H9 (cell line): ENCODE results near the gene UBN2. TPM values are rescaled to one million over a fixed set of nuclear protein-coding genes. Genes with fewer than 3 reads are reported as not detected.

ENCODE experiments used
- DNase-seq: peaks from one replicate; pipeline ENCODE4 v3.0.0-alpha.2; 2017
- H2AFZ ChIP-seq: one replicate; pipeline ENCODE4 v1.6.1; 2013; ENCODE audit warnings: mild to moderate bottlenecking, low read length, control low read depth, moderate library complexity
- H2AK5ac ChIP-seq: 2 replicates; pipeline ENCODE4 v1.6.1; 2013; ENCODE audit warnings: low read length, control low read depth, mixed read lengths; ENCODE audit not compliant: insufficient read length
- H2BK120ac ChIP-seq: one replicate; pipeline ENCODE4 v1.6.1; 2013; ENCODE audit warnings: low read depth, mild to moderate bottlenecking, low read length, control low read depth, inconsistent platforms; ENCODE audit not compliant: poor library complexity, severe bottlenecking
- H2BK12ac ChIP-seq: 2 replicates; pipeline ENCODE4 v1.6.1; 2013; ENCODE audit warnings: low read length, control low read depth, mixed read lengths, low read depth; ENCODE audit not compliant: insufficient read length
- H2BK15ac ChIP-seq: 2 replicates; pipeline ENCODE4 v1.6.1; 2013; ENCODE audit warnings: low read depth, low read length, control low read depth
- H2BK20ac ChIP-seq: one replicate; pipeline ENCODE4 v1.6.1; 2013; ENCODE audit warnings: low read depth, mild to moderate bottlenecking, low read length, control low read depth, inconsistent platforms; ENCODE audit not compliant: poor library complexity, severe bottlenecking
- H2BK5ac ChIP-seq: 2 replicates; pipeline ENCODE4 v1.6.1; 2013; ENCODE audit warnings: low read length, control low read depth, mixed read lengths; ENCODE audit not compliant: insufficient read length
- H3K14ac ChIP-seq: 2 replicates; pipeline ENCODE4 v1.6.1; 2013; ENCODE audit warnings: low read length, control low read depth; ENCODE audit not compliant: insufficient read depth
- H3K18ac ChIP-seq: 2 replicates; pipeline ENCODE4 v1.6.1; 2013; ENCODE audit warnings: low read depth, mild to moderate bottlenecking, mixed read lengths, low read length, control low read depth; ENCODE audit not compliant: insufficient read length
- H3K23ac ChIP-seq: 2 replicates; pipeline ENCODE4 v1.6.1; 2013; ENCODE audit warnings: low read length, control low read depth, mixed read lengths, low read depth; ENCODE audit not compliant: insufficient read length
- H3K23me2 ChIP-seq: 2 replicates; pipeline ENCODE4 v1.6.1; 2013; ENCODE audit warnings: low read depth, mild to moderate bottlenecking, mixed read lengths, low read length, control low read depth; ENCODE audit not compliant: insufficient read length, poor library complexity, severe bottlenecking
- H3K27ac ChIP-seq: 2 replicates; pipeline ENCODE4 v1.5.1; 2013; ENCODE audit warnings: low read length, control low read depth, mixed read lengths, low read depth; ENCODE audit not compliant: insufficient read length
- H3K27me3 ChIP-seq: 2 replicates; pipeline ENCODE4 v1.6.1; 2013; ENCODE audit warnings: low read length, control low read depth, inconsistent platforms; ENCODE audit not compliant: insufficient read depth
- H3K4ac ChIP-seq: 2 replicates; pipeline ENCODE4 v1.6.1; 2013; ENCODE audit warnings: low read depth, mild to moderate bottlenecking, control low read depth, inconsistent platforms, low read length, moderate library complexity
- H3K4me1 ChIP-seq: 2 replicates; pipeline ENCODE4 v1.6.1; 2013; ENCODE audit warnings: low read length, control low read depth, inconsistent platforms; ENCODE audit not compliant: insufficient read depth
- H3K4me2 ChIP-seq: 2 replicates; pipeline ENCODE4 v1.6.1; 2013; ENCODE audit warnings: low read length, control low read depth, mixed read lengths; ENCODE audit not compliant: insufficient read length, insufficient read depth
- H3K56ac ChIP-seq: 2 replicates; pipeline ENCODE4 v1.6.1; 2013; ENCODE audit warnings: low read depth, mild to moderate bottlenecking, mixed read lengths, low read length, control low read depth; ENCODE audit not compliant: insufficient read length
- H3K79me1 ChIP-seq: 2 replicates; pipeline ENCODE4 v1.6.1; 2013; ENCODE audit warnings: low read depth, mild to moderate bottlenecking, moderate library complexity, low read length, control low read depth, inconsistent platforms; ENCODE audit not compliant: insufficient read depth, poor library complexity, severe bottlenecking
- H3K79me2 ChIP-seq: 2 replicates; pipeline ENCODE4 v1.6.1; 2013; ENCODE audit warnings: low read length, control low read depth, inconsistent platforms; ENCODE audit not compliant: insufficient read depth
- H3K9ac ChIP-seq: 2 replicates; pipeline ENCODE4 v1.6.1; 2013; ENCODE audit warnings: low read length, control low read depth, mixed read lengths; ENCODE audit not compliant: insufficient read length; ENCODE audit errors: extremely low read depth
- H3K9me3 ChIP-seq: one replicate; pipeline ENCODE4 v1.6.1; 2013; ENCODE audit warnings: low read depth, low read length, inconsistent platforms; ENCODE audit not compliant: control insufficient read depth
- H3T11ph ChIP-seq: one replicate; pipeline ENCODE4 v1.6.1; 2013; ENCODE audit warnings: mild to moderate bottlenecking, low read length, control low read depth, inconsistent platforms
- H4K20me1 ChIP-seq: one replicate; pipeline ENCODE4 v1.6.1; 2013; ENCODE audit not compliant: control insufficient read depth, insufficient read length, insufficient read depth
- H4K5ac ChIP-seq: 2 replicates; pipeline ENCODE4 v1.6.1; 2013; ENCODE audit warnings: low read depth, mild to moderate bottlenecking, mixed read lengths, low read length, control low read depth; ENCODE audit not compliant: insufficient read length
- H4K8ac ChIP-seq: replicated peaks from 2 replicates; pipeline ENCODE4 v1.6.1; 2013; ENCODE audit warnings: low read length, control low read depth, mixed read lengths, low read depth; ENCODE audit not compliant: insufficient read length
- H4K91ac ChIP-seq: 2 replicates; pipeline ENCODE4 v1.6.1; 2013; ENCODE audit warnings: low read depth, mild to moderate bottlenecking, moderate library complexity, mixed read lengths, low read length, control low read depth; ENCODE audit not compliant: insufficient read length
- H3K27ac Mint-ChIP-seq, 3 experiments: 2 replicates in 2 of 3; 3 replicates in 1 of 3; pipeline ENCODE4 v1.8.0; 2020 to 2021; ENCODE audit warnings: mixed read lengths in 3 of 3, mild to moderate bottlenecking in 1 of 3, moderate library complexity in 1 of 3
- H3K27me3 Mint-ChIP-seq: 2 replicates; pipeline ENCODE4 v1.8.0; 2021; ENCODE audit warnings: low read depth, mild to moderate bottlenecking, moderate library complexity, mixed read lengths
- H3K36me3 Mint-ChIP-seq, 3 experiments: 2 replicates in 2 of 3; 3 replicates in 1 of 3; pipeline ENCODE4 v1.8.0; 2020 to 2021; ENCODE audit warnings: low read depth in 3 of 3, mixed read lengths in 3 of 3; ENCODE audit not compliant: insufficient read depth in 1 of 3
- H3K4me1 Mint-ChIP-seq, 2 experiments: 2 replicates each; pipeline ENCODE4 v1.8.0; 2020; ENCODE audit warnings: mixed read lengths in 2 of 2
- H3K4me3 Mint-ChIP-seq, 2 experiments: 2 replicates in 1 of 2; 3 replicates in 1 of 2; pipeline ENCODE4 v1.8.0; 2020 to 2021; ENCODE audit warnings: mild to moderate bottlenecking in 2 of 2, mixed read lengths in 2 of 2, moderate library complexity in 1 of 2
- H3K9me3 Mint-ChIP-seq, 2 experiments: 2 replicates in 1 of 2; 3 replicates in 1 of 2; pipeline ENCODE4 v1.8.0; 2020; ENCODE audit warnings: mild to moderate bottlenecking in 2 of 2, mixed read lengths in 2 of 2, moderate library complexity in 1 of 2
- WGBS: extraction: QIAGEN DNeasy Blood & Tissue Kit; methylation state at CpG from one replicate; pipeline ENCODE4 v1.1.7; 2013; ENCODE audit warnings: missing lambda C conversion rate, low lambda C conversion rate, mixed read lengths; ENCODE audit not compliant: insufficient read length; ENCODE audit errors: extremely low coverage; 5-methylcytosine and 5-hydroxymethylcytosine counted together
- total RNA-seq: library from RNA; stranded (reverse); gene quantifications from 2 replicates; pipeline ENCODE4 v1.2.1, GENCODE V29; 2021
- TF ChIP-seq, protein P1 (sequence below): fragments of 200-600 bp; sonication (generic); conservative IDR thresholded peaks from 3 replicates; pipeline ENCODE4 v1.8.0; 2021; ENCODE audit warnings: antibody characterized with exemption, mild to moderate bottlenecking

The UBN2 gene
- total RNA-seq, 1 experiment from 2014 or later: 27.6 TPM

DNA sequence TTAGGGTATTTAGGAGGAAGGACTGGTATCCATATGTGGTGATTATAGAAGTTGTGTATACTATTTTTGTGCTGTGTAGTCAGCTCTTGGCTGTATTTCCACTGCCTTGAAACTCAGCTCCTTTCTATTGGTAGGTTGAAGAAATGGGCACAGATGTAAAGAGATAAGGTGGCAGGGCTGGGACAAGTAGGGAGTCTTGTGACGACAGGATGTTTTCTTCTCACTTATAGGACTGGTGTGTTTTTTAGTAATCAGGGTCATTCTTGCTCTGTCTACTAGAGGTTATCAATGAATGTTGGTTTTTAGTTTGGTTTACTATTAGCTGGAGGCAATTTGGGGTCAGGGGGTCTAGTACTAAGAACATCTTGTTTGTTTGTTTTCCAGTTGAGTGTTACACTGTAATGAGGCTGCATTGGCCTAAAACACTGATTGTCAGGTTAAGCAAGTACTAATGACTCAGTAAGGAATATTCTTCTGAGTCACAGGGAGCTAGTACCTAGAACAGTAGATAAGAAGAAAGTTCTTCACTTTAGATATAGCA, 11.8 kb downstream of the UBN2 start:
- H3K23ac ChIP-seq: no peak overlapping the region
- TF ChIP-seq, protein P1, sequence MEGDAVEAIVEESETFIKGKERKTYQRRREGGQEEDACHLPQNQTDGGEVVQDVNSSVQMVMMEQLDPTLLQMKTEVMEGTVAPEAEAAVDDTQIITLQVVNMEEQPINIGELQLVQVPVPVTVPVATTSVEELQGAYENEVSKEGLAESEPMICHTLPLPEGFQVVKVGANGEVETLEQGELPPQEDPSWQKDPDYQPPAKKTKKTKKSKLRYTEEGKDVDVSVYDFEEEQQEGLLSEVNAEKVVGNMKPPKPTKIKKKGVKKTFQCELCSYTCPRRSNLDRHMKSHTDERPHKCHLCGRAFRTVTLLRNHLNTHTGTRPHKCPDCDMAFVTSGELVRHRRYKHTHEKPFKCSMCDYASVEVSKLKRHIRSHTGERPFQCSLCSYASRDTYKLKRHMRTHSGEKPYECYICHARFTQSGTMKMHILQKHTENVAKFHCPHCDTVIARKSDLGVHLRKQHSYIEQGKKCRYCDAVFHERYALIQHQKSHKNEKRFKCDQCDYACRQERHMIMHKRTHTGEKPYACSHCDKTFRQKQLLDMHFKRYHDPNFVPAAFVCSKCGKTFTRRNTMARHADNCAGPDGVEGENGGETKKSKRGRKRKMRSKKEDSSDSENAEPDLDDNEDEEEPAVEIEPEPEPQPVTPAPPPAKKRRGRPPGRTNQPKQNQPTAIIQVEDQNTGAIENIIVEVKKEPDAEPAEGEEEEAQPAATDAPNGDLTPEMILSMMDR: no peak
- H3K27me3 Mint-ChIP-seq: no peaks in the 10 kb centered on the region
- no peak overlapping the region for H2BK12ac ChIP-seq
- H2BK15ac ChIP-seq: no peak overlapping the region
- no peak overlapping the region for H3K4ac ChIP-seq
- no peak overlapping the region for H3K27ac ChIP-seq
- no peak overlapping the region for H2AK5ac ChIP-seq
- H3T11ph ChIP-seq: no peak overlapping the region
- WGBS: no CpG with 5 or more reads among the region's 1 CpG
- H3K4me1 ChIP-seq: no peaks in the 10 kb centered on the region
- H3K14ac ChIP-seq: no peak overlapping the region
- H2AFZ ChIP-seq: no peak overlapping the region
- no peaks in the 10 kb centered on the region for H3K23me2 ChIP-seq
- no peak overlapping the region; a peak in 1 of 5 replicates for H3K4me3 Mint-ChIP-seq
- no peak overlapping the region for H3K27ac Mint-ChIP-seq
- no peak overlapping the region for H3K9ac ChIP-seq
- no peak overlapping the region for H3K18ac ChIP-seq
- H4K91ac ChIP-seq: no peak overlapping the region
- no peak overlapping the region for H4K8ac ChIP-seq
- no peak overlapping the region for H2BK5ac ChIP-seq
- H3K9me3 Mint-ChIP-seq: no peaks in the 10 kb centered on the region
- H4K5ac ChIP-seq: no peak overlapping the region
- no peak for DNase-seq
- no peak overlapping the region for H2BK20ac ChIP-seq
- no peak overlapping the region for H3K4me2 ChIP-seq
- H3K36me3 Mint-ChIP-seq: peaks cover 16 to 48% (median 39%) of the 10 kb centered on the region in 3 experiments; a peak in 6 of 7 replicates
- H4K20me1 ChIP-seq: no peaks in the 10 kb centered on the region
- no peak overlapping the region for H3K56ac ChIP-seq
- H3K79me1 ChIP-seq: no peaks in the 10 kb centered on the region
- no peaks in the 10 kb centered on the region for H3K4me1 Mint-ChIP-seq
- no peak overlapping the region for H2BK120ac ChIP-seq
- no peaks in the 10 kb centered on the region for H3K9me3 ChIP-seq
- no peaks in the 10 kb centered on the region for H3K79me2 ChIP-seq
- no peaks in the 10 kb centered on the region for H3K27me3 ChIP-seq
